Hematopoietic multipotent progenitor cell treated with erythropoietin and hydrocortisone succinate and interleukin-3 and kit ligand, for 8 days (in vitro differentiated cells): ENCODE results near the gene TRAPPC10.

Experiments used
- DNase-seq: peaks from one replicate; pipeline ENCODE4 v3.0.0-alpha.2; 2015

TRAPPC10 gene

DNA sequence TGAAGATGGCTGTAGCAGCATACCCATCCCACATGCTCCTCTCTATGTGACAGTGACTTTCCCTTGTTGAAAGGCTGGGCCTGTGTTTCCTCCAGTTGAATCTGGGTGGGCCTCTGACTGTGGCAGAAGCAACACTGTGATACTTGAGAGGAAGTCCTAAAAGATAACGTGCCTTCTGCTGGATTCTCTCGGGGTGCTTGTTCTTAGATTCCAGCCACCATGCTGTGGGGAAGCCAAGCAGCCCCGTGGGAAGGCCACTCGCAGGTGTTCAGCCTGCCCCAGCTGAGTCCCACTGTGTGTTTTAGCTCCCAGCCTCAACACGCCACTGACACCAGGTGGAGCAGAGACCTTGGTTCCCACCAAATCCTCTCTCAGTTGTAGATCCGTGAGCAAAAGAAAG lies 31.5 kb downstream of the TRAPPC10 start:
- DNase-seq = peak; percentile 36

- no peak for DNase-seq
These were observed 34.6 kb downstream of the TRAPPC10 start for GRCh38 chr21:44046734-44047133.

DNA sequence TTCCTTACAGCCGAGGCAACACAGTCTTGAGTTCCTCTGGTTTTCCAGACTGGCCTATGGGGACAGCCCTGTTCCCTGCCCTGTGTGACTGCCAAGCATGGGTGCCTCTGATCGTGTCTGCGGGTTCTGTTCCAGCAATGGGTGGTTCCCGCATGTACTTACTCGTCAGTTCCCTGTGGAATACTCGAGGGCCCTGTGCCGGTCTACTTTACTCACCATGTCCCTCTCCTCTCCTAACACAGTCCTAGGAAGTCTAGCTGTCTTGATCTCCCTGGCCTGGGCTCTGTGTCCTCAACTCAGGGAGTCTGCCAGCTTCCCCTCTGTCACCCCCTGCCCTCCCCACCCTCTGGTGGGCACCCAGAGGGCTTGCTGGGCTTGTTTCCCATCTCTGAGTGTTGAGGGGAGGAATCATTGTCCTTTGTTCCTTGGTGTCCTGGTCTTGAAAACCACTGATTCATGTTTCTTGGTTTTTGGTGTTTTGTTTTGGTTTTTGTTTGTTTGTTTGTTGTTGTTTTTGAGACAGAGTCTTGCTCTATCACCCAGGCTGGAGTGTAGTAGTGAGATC lies 36.0 kb downstream of the TRAPPC10 start:
- no peak for DNase-seq

DNA sequence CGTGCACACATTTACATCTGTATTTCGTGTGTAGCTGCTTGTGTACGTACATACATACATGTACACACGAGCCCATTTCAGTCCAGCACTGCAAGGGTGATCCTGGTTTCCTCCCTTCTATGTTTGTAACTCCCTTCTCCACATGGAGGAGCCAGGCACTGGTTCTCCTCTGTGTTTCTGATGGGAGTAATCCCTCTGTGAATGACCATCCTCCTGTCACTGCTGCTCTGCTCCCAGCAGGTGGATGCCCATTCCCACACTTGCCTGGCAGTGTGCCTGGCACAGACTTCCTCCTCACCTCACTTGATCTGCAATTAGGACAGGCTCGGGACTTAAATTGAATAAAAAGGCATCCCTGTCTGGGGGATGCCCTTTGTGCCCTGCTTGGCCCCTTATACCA lies 37.1 kb downstream of the TRAPPC10 start:
- no peak for DNase-seq

DNA sequence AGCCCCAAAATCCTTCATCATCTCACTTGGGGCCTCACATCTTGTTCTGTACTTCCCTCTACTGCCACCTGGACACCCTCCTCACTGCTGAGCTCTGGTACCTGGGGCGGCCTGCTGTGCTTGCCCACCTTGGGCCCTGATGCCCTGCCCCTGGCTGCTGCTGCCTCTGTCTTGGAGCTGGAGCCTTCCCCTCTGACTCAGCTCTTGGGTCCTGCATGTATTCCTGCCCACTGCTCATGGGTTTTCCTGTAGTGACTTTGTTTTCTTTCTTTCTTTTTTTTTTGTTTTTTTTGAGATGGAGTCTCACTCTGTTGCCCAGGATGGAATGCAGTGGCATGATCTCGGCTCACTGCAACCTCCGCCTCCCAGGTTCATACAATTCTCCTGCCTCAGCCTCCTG lies 37.5 kb downstream of the TRAPPC10 start:
- no peak for DNase-seq

- DNase-seq = no peak
These were observed 38.2 kb downstream of the TRAPPC10 start for GRCh38 chr21:44050276-44050675.

DNA sequence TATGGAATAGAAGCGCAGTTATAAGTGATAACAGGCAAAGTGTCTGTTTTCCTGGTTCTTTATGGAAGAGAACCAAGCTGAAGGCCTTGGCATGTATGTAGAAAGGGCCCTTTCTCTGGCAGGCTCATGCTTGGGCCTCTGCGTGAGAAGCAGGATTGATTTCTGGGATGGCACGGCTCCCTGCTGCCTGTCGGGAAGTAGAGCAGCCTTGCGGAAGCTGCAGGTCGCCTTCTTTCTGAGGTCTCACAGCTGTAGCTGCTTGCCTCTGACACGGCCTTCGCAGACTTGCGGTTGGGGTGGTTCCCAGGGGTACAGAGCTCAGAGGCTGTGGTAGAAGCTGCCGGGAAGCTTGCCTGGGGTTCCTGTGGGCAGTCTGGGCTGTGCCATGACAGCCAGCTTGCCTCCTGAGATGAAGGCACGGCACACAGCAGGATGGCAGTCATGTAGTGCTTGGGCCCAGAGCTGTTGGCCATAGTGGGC lies 39.4 kb downstream of the TRAPPC10 start:
- no peak for DNase-seq

DNA sequence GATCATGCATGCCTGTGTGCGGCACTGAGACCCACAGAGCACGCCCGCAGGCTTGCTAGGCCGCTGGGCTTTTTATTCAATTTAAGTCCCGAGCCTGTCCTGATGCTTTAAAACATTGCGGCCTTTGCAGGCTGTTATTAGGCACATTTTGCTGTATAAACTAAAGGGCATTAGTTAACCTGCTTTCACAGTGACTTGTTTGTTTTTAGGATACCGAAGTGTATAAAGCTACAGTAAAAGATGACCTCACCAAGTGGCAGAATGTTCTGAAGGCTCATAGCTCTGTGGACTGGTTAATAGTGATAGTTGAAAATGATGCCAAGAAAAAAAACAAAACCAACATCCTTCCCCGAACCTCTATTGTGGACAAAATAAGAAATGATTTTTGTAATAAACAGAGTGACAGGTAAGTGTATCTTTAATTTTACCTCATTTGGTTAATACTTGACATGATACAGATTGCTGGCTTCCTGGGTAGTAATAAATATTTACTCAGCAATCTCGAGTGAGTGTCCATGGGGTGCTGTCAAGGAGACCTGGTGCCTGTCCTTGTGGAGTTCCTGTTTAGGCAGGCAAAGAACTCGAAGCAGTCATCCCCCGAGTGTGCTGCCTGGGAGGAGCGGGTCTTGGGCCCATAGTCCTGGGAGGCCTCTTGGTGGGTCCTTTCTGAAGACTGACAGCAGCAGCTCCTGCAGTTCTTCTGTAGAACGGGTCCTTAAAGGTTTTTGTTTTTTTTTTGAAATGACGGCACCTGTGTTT lies 40.1 kb downstream of the TRAPPC10 start:
- DNase-seq = no peak

GRCh38 chr21:44052830-44053226 lies 40.7 kb downstream of the TRAPPC10 start:
- DNase-seq = no peak

DNA sequence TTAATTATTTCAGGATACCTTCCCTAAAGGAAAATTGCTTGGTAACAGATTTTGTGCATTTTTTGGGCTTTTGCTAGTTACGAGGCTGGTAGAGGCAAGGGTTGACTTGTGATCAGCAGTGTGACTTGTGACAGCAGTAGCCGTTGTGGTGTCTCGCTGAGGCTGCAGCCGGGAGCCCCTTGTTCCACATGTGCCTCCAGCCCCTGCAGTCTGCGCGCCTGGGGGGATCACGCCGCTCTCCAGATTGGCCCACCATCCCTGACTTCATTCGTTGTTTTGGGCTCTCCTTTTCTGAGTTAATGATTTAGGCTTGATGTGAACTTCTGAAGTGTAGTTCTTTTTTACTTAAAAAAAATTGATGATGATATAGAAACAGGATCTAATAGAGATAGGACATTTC lies 41.5 kb downstream of the TRAPPC10 start:
- DNase-seq = no peak

DNA sequence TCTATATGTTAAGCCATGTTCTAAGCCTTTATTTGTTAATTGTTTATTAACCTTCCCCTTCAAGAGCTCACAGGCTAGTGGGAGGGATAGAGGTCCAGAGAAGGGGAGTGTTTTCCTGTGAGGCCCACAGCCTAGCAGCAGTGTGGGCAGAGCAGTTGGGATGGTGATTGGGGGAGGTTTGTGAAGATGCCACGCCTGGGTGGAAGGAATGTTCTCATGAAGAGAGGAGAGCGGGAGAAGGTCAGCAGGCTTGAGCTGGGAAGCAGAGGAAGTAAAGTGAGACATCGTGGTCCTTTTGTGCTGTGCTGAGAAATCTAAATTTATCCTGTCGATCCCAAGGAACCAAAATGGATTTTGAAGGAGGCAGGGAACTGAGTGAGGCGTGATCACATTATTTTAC lies 42.6 kb downstream of the TRAPPC10 start:
- DNase-seq = no peak

- no peak for DNase-seq
These were observed 44.9 kb downstream of the TRAPPC10 start for GRCh38 chr21:44057055-44057454.

GRCh38 chr21:44057960-44058651 lies 46.0 kb downstream of the TRAPPC10 start:
- no peak for DNase-seq

DNA sequence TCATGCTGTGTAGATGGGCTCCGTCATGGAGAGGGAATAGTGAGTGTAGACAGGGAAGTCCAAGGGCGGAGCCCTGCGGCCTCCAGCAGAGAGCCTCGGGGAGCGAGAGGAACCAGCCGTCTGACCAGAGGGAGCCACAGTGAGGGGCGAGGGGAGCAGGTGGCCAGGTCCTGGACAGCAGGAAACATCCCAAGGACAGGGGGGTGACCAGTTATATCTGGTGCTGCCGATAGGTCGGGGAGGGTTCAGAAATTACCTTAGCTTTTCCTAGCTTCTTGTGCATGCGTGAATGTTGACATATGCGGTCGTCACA lies 46.5 kb downstream of the TRAPPC10 start:
- DNase-seq = no peak

- DNase-seq = no peak
These were observed 46.9 kb downstream of the TRAPPC10 start for GRCh38 chr21:44058981-44059380.

- DNase-seq = no peak
These were observed 47.6 kb downstream of the TRAPPC10 start for GRCh38 chr21:44059710-44060109.

DNA sequence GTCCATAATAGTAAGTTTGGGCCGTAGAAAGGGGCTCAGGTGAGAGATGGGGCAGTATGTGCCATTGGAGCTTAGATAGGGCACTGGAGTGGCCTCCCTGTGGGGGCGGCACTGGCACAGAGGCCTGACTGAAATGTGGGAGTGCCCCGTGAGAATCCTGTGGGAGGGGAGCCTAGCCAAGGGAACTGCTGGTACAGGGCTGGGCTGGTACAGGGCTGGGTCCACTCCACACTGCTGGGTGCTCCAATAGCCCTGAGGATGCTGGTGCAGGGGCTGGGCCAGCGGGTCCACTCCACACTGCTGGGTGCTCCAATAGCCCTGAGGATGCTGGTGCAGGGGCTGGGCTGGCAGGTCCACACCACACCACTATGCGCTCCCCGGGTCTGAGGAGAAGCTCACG lies 50.3 kb downstream of the TRAPPC10 start:
- DNase-seq = no peak

GRCh38 chr21:44063151-44063912 lies 51.2 kb downstream of the TRAPPC10 start:
- no peak for DNase-seq

DNA sequence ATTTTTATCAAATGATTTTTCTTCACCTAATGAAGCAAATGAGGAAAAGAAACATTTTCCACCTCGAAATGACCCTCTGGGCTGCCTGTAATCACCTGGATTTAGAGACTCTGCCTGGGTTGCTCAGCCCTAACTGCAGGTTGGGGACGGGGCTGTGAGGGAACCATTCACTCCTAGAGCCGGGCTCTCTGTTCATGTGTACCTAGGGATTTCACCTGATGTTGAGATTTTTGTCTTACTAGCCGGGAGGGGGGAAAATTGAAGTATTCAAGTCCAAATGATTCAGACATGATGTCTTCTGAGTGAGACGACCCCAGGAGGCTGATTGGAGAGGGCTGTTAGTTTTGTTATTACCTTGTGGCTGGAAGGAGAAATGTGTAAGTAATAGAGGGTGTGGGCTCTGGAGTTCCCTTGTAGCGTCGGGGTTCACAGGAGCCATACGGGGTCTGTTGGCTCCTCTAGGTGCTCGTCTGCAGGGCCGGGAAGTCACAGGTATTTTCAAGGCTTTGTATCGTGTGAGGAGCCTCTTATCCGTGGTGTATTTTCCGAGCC lies 52.8 kb downstream of the TRAPPC10 start:
- no peak for DNase-seq

- DNase-seq = no peak
These were observed 53.3 kb downstream of the TRAPPC10 start for GRCh38 chr21:44065428-44065827.

DNA sequence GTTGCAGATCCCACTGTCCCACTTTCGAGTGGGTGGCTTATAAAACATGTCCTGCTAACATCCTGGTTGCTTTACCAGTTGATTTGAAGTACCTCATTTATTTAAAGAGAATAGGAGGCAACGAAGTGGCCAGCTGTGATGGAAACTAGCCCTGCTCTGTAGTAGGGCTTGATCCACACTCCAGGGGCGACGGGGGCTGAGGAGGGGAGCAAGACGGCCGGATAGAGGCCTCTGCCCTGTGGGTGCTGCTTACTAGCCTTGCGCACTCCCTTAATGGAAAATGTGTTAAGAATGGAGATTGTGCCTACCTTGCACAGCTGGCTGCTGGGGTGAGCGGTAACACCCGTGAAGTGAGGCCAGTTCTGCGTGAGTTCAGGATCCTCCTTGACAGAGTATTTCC lies 54.0 kb downstream of the TRAPPC10 start:
- DNase-seq = no peak

GRCh38 chr21:44067011-44067839 lies 55.1 kb downstream of the TRAPPC10 start:
- no peak for DNase-seq
